Activated CD8-positive, alpha-beta memory T cell treated with anti-CD3 and anti-CD28 coated beads for 48 hours (primary cell): Measurements from ENCODE around the gene KRTAP9-6.
A peak's percentile ranks its signal among the peaks of the same experiment; 100 is the strongest.
"Not testable (repeated sequence)": the region's sequence is repeated elsewhere in the genome, so short reads cannot be mapped to it uniquely, and the experiment has no call there.

Source experiments
- DNase-seq, 3 experiments: peaks; one replicate each; pipeline ENCODE4 v3.0.0-alpha.2; 2020; ENCODE audit warnings: low read depth in 2 of 3, low spot score in 2 of 3

KRTAP9-6 gene

DNA sequence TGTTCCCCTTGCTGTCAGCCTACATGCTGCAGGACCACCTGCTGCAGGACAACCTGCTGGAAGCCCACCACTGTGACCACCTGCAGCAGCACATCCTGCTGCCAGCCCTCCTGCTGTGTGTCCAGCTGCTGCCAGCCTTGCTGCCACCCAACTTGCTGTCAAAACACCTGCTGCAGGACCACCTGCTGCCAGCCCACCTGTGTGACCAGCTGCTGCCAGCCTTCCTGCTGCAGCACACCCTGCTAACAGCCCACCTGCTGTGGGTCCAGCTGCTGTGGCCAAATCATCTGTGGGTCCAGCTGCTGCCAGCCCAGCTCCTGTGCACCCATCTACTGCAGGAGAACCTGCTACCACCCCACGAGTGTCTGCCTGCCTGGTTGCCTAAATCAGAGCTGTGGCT is 6.1 kb downstream of the KRTAP9-6 start:
- DNase-seq, result not testable (repeated sequence)

GRCh38 chr17:41271858-41272257 is 6.7 kb downstream of the KRTAP9-6 start:
- no peak for DNase-seq

- DNase-seq, result not testable (repeated sequence)
Observed at GRCh38 chr17:41275648-41276190, 10.5 kb downstream of the KRTAP9-6 start, which contains the start of gene KRTAP9-7. Gene KRTAP9-7 (plus strand): TSS chr17:41275698. CDS start chr17:41275698, 0 bp downstream.

DNA sequence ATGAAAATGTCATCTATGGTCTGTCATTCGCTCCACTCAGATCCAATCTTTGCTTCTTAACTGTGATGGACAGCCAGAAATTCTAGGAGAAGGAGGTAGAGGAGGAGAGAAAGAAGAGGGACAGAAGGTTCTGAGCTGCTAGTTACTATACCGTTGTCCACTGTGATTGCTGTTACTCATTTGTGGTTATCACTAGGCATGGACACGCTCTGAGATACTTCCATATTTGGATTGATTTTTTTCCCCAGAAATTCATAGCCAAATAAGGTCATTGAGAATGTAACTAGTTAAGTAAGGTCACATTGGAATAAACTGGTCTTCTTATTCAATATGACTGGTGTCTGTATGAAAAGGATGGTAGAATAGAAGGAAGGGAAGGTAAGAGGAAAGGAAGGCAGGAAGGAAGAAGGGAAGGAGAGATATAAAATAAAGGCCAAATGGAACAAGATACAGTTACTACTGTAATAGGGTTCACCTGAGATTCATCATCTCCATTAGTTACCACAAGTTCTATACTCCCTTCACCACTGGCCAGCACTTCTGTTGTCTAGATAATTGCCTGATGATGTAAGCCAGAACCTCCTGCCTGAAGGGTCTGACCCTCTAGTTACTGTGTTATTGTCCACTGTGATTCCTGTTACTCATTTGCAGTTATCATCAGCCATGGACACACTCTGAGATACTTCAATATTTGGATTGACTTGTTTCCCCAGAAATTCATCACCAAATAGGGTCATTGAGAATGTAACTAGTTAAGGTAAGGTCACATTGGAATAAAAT is 13.2 kb downstream of the KRTAP9-6 start:
- no peak for DNase-seq

- no peak for DNase-seq
Observed at GRCh38 chr17:41284043-41284442, 18.9 kb downstream of the KRTAP9-6 start.

DNA sequence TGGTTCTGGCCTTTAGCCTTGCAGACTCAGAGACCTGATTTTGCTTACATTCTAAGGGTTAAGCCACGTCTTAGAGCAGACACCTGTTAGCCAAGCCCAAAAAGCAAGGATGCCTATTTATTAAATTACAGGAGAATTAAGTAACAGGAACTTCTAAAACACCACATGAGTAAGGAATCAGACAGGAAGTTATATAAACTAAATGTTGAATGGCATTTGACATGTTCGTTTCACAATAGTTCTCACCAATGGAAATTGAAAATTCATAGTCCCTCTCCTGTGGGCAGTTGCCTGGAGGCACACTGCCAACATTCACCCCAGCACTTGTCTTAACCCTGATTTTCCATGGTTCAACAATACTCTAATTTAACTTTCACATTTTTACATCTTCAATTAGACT is 19.4 kb downstream of the KRTAP9-6 start:
- DNase-seq, result no peak

GRCh38 chr17:41287050-41287449 is 21.9 kb downstream of the KRTAP9-6 start:
- DNase-seq, result no peak

GRCh38 chr17:41294016-41294415 is 28.8 kb downstream of the KRTAP9-6 start:
- DNase-seq, result no peak

- no peak for DNase-seq
Observed at GRCh38 chr17:41296846-41297245, 31.7 kb downstream of the KRTAP9-6 start.

DNA sequence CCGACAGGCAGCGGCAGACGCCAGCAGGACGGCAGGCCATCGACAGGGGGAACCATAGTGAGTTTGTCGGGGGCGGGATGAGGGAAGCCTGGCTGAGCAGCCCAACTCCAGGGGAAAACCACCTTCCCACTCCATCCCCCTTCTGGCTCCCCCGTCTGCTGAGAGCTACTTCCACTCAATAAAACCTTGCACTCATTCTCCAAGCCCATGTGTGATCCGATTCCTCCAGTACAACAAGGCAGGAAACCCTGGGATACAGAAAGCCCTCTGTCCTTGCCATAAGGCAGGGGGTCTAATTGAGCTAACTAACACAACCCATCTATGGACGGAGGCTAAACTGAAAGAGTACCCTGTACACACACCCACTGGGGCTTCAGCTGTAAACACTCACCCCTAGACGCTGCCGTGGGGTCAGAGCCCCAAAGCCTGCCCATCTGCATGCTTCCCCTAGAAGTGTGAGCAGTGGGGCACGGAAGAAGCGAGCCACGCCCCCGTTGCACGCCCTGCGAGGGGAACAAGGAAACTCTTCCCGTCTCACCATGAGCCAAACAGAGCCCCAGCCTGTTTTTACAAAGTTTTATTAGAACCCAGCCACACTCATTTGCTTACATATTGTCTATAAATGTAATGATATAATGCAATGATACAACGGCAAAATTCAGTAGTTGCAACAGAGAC is 33.4 kb downstream of the KRTAP9-6 start:
- DNase-seq, result no peak

DNA sequence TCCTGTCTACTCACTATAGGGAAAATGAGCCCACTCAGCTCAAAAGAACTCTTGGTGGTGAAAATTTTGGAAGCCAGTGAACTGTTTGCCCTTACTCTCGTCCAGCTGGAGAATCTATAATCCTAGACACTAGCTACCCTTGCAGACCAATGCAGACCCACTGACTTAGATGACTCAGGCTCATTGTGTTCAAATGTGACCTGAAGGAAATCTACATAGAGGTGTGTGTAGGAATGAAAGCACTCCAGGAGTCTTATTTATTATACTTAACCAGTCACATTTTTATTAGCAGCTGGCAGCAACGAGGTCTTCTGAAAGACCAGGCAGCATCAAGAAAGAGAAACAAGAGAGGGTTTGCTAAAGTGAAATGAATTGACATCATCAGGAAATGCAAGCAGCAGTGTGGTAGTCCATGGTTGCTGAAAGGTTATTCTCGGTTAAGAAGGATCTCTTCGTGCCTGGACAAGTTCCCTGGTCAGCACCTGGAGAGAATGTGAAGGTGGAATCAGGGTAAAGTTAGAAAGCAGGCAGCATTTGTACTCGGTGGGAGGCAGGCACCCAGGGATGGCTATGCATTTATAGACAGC is 36.1 kb downstream of the KRTAP9-6 start:
- DNase-seq, result no peak

DNA sequence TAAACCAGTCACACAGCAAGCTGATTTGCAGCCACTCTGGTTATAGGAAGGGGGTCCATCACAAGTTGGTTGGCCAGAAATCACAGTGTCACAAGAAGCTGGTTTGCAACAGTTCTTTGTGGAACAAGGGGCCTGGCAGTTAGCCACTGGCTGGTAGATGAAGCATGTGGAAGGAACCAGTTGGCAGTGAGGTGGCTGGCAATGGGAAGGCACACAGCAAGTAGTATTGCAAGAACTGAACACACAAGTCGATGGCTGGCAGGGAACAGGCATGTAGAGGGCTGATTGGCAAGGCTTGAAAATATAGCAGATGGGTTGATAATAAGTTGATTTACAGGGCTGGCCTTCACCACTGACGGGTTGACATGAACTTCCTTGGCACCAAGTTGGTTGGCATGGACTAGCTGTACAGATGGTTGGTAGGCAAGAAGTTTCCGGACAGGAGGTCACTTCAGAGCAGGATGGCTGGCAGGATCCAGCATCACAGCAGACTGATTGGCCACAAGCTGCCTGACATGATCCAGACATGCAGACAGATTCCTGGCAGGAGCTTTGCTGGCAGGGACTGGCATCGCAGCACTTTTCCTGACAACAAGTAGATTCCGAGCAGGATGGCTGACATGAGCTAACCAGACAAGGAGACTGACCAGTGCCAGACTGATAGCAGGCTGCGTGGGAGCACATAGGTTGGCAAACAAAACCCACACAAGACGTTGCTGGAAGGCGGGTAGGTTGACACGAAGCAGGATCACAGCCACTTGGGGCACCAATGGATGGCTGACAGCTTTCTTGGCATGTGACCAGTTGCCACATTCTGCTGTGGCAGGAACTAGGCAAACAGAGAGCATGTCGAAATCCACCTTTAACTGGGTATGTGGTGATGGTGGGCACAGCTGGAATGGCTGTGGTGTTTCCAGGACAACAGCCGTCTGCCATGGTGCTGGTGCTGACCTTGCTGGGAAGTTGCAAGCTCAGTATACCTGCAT is 37.0 kb downstream of the KRTAP9-6 start, which contains the start of gene KRTAP29-1:
Gene KRTAP29-1 (minus strand): TSS at position 936 of the 986 bp plus-strand sequence. CDS start 0 bp downstream, at position 936.
- no peak for DNase-seq

DNA sequence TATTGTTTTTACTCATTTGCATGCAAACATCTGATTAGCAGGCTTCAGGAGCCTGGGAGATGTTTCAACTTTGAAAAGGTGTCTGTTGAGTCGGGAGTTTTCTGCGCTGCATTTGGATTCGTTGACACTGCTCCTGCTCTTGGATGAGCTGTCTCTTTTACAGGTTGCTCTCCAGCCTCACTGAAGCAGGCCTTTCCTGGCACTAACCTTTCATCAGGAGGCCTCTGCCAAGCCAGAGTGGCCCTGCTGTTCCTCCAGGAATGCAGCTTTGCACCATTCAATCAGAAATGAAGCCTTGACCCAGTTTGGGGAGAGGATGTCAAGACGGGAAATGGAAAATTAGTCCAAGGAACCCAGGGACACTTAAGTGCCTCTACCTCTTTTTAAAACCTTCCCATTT is 37.8 kb downstream of the KRTAP9-6 start:
- no peak for DNase-seq

DNA sequence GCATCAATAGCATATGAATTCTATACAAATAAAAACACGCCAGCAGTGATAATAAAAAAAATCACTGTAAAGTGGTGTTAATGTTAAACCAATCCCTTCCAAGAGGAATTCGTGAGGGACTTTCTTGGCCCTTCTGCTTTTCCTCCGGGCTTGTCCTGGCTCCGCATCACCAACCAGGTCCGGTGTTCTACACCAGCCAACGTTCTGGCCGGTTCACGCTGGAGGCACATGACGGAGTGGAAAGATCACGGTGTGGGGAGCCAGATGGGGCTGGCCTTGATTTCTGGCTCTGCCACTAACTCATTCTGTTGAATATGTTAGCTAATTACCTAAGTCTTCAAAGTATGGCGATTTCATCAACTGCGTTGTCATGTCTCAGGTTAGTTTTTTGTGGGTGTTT is 38.9 kb downstream of the KRTAP9-6 start:
- DNase-seq, result no peak

DNA sequence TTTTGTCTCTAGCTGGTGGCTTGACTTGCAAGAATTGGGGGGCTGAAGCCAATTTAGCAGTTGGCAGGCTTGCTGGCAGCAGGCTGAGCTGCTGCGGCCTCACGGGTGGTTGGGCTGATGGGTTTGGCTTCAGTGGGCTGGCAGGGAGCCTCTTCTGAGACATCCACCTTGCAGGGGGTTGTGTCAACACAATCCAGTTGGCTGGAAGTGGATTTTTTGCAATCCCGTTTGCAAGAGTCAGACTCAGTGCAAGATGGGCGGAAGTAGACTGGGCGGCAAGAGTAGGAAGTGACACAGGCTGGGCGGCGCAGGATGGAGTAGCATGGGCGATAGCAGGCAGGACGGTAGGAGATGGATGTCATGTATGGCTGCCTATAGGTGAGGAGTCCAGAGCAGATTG is 42.5 kb downstream of the KRTAP9-6 start:
- no peak for DNase-seq

- peak; percentile 14 to 23 (median 22) for DNase-seq
Observed at GRCh38 chr17:41308251-41308917, 43.2 kb downstream of the KRTAP9-6 start.

DNA sequence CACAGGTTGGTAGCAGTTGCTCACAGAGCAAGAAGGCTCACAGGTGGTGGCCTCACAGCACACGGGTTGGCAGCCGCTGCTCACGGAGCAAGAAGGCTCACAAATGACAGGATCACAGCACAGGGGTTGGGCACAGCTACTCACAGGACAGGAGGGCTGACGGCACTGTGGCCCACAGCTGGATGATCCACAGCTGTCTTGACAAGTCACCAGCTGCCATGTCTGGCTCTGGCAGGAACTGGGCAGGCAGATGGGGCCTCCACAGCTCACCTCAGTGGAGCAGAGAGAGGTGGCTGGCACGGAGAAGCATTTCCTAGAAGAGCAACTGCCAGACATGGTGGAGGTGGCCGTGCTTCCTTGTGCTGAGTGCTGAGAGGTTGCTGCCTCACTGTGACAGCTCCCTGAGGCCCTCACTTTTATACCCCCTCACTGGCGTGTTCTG is 43.8 kb downstream of the KRTAP9-6 start, which contains the start of gene KRTAP16-1:
Gene KRTAP16-1 (minus strand): TSS at position 392 of the 442 bp plus-strand sequence. CDS start 56 bp downstream, at position 336.
- no peak for DNase-seq

- DNase-seq, result no peak
Observed at GRCh38 chr17:41311111-41311510, 45.9 kb downstream of the KRTAP9-6 start.

DNA sequence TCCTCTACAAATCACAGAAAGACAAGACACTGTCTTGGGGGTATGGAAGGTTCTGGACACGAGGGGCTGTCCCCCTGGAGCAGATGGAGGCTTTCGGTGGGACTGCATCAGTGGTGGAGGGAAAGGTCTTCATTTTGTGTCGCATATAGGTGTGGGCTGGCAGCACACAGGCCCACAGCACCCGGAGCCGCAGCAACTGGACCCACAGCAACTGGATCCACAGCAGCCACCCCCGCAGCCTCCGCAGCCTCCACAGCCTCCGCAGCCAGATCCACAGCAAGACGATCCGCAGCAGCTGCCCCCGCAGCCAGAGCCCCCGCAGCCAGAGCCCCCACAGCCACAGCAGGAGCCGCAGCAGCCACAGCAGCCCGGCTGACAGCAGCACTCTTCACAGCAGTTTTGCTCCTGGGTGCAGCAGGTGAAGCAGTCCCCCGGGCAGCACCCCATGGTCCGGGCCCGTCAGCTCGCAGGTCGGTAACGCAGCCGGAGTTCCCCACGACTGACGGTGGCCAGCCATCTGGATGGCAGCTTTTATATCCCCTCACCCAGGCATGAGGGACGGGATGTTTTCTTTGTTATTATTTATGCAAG is 50.1 kb downstream of the KRTAP9-6 start, which contains the start of gene KRTAP17-1:
Gene KRTAP17-1 (minus strand): TSS at position 507 of the 591 bp plus-strand sequence. CDS start 60 bp downstream, at position 447.
- no peak for DNase-seq
